Activated T-helper 2 cell treated with anti-CD3 and anti-CD28 coated beads, Interferon-gamma antibody, Interleukin-2, Interleukin-4, amounts not matched to agents 10 μg/mL and 5 μg/mL and 100 μg/mL, durations not matched to agents 14 hours and 24 hours and 36 hours (primary cell): ENCODE data around the gene BPI. TPM values are rescaled to one million over a fixed set of nuclear protein-coding genes. Genes with fewer than 3 reads are reported as not detected.
"Not testable (repeated sequence)": the region's sequence is repeated elsewhere in the genome, so short reads cannot be mapped to it uniquely, and the experiment has no call there.

Source experiments
- DNase-seq: peaks from one replicate; pipeline ENCODE4 v3.0.0; 2021; ENCODE audit warnings: low spot score
- H3K27ac Mint-ChIP-seq: one replicate; pipeline ENCODE4 v1.8.0; 2021; ENCODE audit warnings: mixed read lengths
- H3K27me3 Mint-ChIP-seq: one replicate; pipeline ENCODE4 v1.8.0; 2021; ENCODE audit warnings: low read depth, mixed read lengths
- H3K36me3 Mint-ChIP-seq: one replicate; pipeline ENCODE4 v1.8.0; 2021; ENCODE audit warnings: low read depth, mixed read lengths
- H3K4me1 Mint-ChIP-seq: one replicate; pipeline ENCODE4 v1.8.0; 2021; ENCODE audit warnings: low read depth, mixed read lengths
- H3K4me3 Mint-ChIP-seq: one replicate; pipeline ENCODE4 v1.8.0; 2021; ENCODE audit warnings: low read depth, mild to moderate bottlenecking, moderate library complexity, mixed read lengths
- H3K9me3 Mint-ChIP-seq: one replicate; pipeline ENCODE4 v1.8.0; 2021; ENCODE audit warnings: mixed read lengths
- intact Hi-C: fragments of 100-400 bp; cut with micrococcal nuclease; formaldehyde crosslinking; loops from one replicate; pipeline ENCODE4 v1.15.1; 2023
- total RNA-seq: library from RNA; stranded (reverse); gene quantifications from 2 replicates; pipeline ENCODE4 v1.2.3, GENCODE V29; 2022

BPI gene
- total RNA-seq, 1 donor from 2014 or later = not detected

GRCh38 chr20:38373898-38374297 lies 69.9 kb downstream of the BPI start:
- intact Hi-C loops = no loop called here
- Mint-ChIP-seq H3K4me3 (no peak overlapping the region), H3K27ac (no peak overlapping the region), H3K9me3 (no peaks in the 10 kb centered on the region), H3K27me3 (peaks cover 5% of the 10 kb centered on the region), H3K4me1 (no peaks in the 10 kb centered on the region), H3K36me3 (no peaks in the 10 kb centered on the region)
- DNase-seq = no peak

DNA sequence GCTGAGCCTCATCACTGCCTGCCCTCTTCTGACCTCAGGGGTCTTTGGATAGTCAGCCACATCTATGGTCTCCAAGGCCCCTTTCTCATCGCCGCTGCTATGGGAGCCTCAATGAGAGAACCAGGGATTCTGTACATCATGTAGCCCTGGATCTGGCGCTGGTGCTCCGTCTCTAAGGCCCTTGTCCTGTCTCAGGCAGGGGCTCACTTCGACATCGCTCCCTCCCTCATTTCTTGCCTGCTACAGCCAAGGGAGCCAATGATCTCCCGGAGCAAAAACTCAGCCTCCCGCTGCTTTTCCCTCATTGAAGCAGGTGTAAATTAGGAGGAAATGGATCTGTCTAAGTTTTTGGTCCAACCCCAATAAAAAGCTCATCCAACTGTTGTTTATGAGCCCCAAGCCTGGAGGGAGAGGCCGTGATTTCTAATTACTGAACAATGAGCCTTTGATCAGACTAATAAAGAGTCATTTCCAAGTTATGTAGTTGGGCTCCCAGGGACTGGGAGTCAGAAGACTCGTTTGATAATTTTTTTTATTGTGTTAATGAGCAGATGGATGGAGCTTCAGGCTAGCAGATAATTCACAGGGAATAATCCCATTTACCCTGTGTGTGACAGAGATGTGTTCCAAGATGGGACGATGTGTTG lies 73.2 kb downstream of the BPI start:
- Mint-ChIP-seq H3K9me3 (no peaks in the 10 kb centered on the region), H3K27ac (no peak overlapping the region), H3K4me1 (no peaks in the 10 kb centered on the region), H3K4me3 (no peak overlapping the region), H3K36me3 (no peaks in the 10 kb centered on the region), H3K27me3 (peaks cover 1% of the 10 kb centered on the region)
- intact Hi-C loops = no loop called here
- no peak for DNase-seq

DNA sequence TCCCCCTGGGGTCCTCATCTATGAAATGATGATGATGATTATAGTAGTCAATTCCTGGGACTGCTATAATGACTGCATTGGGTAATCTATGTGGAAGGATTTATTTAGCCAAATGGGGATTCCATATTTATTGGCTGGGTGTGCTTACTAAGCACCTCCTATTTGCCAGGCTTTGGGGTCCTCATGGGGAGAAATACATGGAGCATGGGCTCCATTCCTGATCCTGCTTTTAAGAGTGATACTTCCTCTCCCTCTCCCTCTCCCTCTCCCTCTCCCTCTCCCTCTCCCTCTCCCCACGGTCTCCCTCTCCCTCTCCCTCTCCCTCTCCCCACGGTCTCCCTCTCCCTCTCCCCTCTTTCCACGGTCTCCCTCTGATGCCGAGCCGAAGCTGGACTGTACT lies 73.9 kb downstream of the BPI start:
- H3K36me3 Mint-ChIP-seq, intact Hi-C loops, H3K4me3 Mint-ChIP-seq, H3K27me3 Mint-ChIP-seq, H3K27ac Mint-ChIP-seq, H3K9me3 Mint-ChIP-seq, H3K4me1 Mint-ChIP-seq, DNase-seq: not testable (repeated sequence)

DNA sequence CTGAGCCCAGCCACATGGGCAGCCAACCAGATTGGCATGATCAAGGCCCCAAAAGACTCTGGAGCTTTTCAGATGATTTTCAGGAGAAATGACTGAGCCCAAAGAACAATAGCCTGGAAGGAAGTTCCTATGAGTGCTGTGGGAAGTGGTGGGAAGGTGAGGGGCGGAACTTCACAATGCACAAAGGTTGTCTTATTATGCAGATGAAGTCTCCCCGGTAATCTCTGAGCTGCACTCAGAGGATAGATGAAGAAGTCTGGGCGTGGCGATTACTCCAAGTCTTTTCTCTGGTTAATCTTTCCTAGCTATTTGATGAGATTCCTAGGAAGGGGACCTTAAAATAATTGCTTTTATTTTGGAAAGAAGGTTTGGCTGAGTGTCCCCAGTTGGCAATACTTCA lies 79.2 kb downstream of the BPI start:
- Mint-ChIP-seq H3K4me3 (no peak overlapping the region), H3K27me3 (peaks cover 2% of the 10 kb centered on the region)
- intact Hi-C loops = no loop called here

DNA sequence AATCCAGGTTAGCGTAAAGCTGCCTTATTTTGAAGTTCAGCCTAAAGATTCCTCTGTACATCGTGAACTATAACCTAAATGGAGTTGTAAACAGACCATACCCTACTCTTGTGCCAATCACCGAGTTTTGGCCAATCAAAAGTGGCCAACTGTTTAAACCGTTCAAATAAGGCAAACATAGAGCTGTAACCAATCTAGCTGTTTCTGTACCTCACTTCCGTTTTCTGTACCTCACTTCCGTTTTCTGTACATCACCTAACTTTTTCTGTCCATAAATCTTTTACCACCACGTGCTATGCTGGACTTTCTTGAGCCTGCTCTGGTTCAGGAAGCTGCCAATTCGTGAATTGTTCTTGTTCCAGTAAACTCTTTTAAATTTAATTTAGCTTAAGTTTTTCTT lies 82.0 kb downstream of the BPI start:
- Mint-ChIP-seq H3K36me3 (no peaks in the 10 kb centered on the region), H3K27ac (no peak overlapping the region), H3K4me3 (no peak overlapping the region), H3K4me1 (no peaks in the 10 kb centered on the region), H3K27me3 (peaks cover 2% of the 10 kb centered on the region), H3K9me3 (no peaks in the 10 kb centered on the region)
- intact Hi-C loops = no loop called here
- DNase-seq = no peak

More for the DNA sequence above, 79.2 kb downstream of the BPI start:
- no peaks in the 10 kb centered on the region for H3K4me1 Mint-ChIP-seq
- no peaks in the 10 kb centered on the region for H3K36me3 Mint-ChIP-seq
- H3K27ac Mint-ChIP-seq = no peak overlapping the region
- no peaks in the 10 kb centered on the region for H3K9me3 Mint-ChIP-seq
- DNase-seq = no peak

DNA sequence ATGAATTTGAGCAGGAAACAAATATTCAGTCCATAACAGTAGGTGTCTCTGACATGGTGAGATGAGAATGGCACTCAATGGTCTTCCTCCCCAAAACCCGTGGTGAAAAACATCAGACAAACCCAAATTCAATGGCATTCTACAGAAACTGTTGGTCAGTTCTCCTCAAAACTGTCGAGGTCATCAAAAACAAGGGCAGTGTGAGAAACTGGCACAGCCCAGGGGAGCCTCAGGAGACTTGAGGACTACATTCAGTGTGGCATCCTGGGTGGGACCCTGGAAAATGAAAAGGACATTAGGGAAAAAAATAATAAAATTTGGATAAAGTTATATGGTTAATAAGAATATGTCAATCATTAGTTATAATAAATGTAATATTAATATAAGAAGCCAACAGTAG lies 82.9 kb downstream of the BPI start:
- no peak for DNase-seq
- Mint-ChIP-seq H3K4me3 (no peak overlapping the region), H3K27me3 (peaks cover 2% of the 10 kb centered on the region), H3K36me3 (no peaks in the 10 kb centered on the region), H3K27ac (no peak overlapping the region), H3K4me1 (no peaks in the 10 kb centered on the region), H3K9me3 (no peaks in the 10 kb centered on the region)
- intact Hi-C loops = no loop called here

Other genes with a start within 250 kb of the BPI start
- gene TGM2, start 138.9 kb upstream of the BPI start, total RNA-seq = not detected in 2 replicates
- not detected in 2 replicates for gene KIAA1755, start 43.4 kb upstream of the BPI start, total RNA-seq
- not detected in 2 replicates for gene LBP, start 42.3 kb downstream of the BPI start, total RNA-seq
- gene SNHG17, start 131.2 kb downstream of the BPI start, total RNA-seq = 78.7 and 83.7 TPM in 2 replicates
- 30.0 and 33.1 TPM in 2 replicates for gene RALGAPB, start 168.7 kb downstream of the BPI start, total RNA-seq